ENCODE measurements around the gene RNF6. TPM values are rescaled to one million over a fixed set of nuclear protein-coding genes. Genes with fewer than 3 reads are reported as not detected.

The RNF6 gene
- 107 and 127 TPM in 2 replicates for total RNA-seq

- H3K36me3 ChIP-seq (ENCODE audit: control insufficient read depth, insufficient read depth, low read length): peaks cover 10% of the 10 kb centered on the region
- peak; percentile 96 for DNase-seq (ENCODE audit: low read depth)
- H3K27me3 ChIP-seq (ENCODE audit: control insufficient read depth, insufficient read depth, low read length): no peaks in the 10 kb centered on the region
- no peak for FAIRE-seq
- TF ChIP-seq CTCF (IDR thresholded peaks at IDR 0.05; ENCODE audit: insufficient read depth, low read length, severe bottlenecking): peak; percentile 23
- H3K4me3 ChIP-seq (ENCODE audit: low read depth, low read length): peak within 1 kb of the TSS; percentile 99
These were observed at the start of gene RNF6 for GRCh38 chr13:26221721-26222519. RNF6 (minus strand) TSS chr13:26222314; CDS start chr13:26219649, 2,665 bp downstream.

DNA sequence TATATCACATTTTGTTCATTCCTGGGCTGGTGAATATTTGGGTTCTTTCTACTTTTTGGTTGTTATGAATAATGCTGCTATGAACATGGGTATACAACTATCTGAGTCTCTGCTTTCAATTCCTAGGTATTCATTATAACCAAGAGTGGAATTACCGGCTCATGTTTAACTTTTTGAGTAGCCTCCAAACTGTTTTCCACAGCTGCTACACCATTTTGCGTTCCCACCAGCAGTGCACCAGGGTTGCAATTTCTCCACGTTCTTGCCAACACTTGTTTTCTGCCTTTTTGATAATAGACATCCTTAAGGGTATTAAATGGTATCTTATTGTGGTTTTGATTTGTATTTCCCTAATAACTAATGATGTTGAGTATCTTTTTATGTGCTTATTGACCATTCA is 48.6 kb upstream of the RNF6 start:
- no peak for TF ChIP-seq CTCF (IDR thresholded peaks at IDR 0.05; ENCODE audit: insufficient read depth, low read length, severe bottlenecking)
- FAIRE-seq (no peak), DNase-seq (ENCODE audit: low read depth) (no peak)
- Histone ChIP-seq H3K4me3 (ENCODE audit: low read depth, low read length) (no peak overlapping the region), H3K36me3 (ENCODE audit: control insufficient read depth, insufficient read depth, low read length) (no peaks in the 10 kb centered on the region), H3K27me3 (ENCODE audit: control insufficient read depth, insufficient read depth, low read length) (no peaks in the 10 kb centered on the region)

DNA sequence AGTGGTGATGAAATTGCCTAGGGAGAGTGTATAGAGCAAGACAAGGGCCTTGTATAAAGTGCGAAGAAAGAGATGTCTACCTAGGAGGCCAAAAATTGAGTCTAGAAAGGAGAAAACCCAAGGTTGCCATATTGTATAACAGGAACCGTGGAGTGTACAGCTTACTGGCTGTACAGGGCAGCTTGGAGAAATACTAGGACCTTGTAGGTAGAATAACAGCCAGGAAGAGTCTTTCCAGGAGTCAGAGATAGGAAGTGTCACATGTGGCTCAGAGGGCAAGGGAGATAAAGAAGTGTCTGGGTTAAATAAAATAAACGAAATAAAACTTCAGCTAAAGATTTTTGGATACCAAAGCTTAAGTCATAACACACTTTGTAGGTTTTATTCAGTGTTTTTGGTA is 44.2 kb upstream of the RNF6 start:
- DNase-seq (ENCODE audit: low read depth): no peak

DNA sequence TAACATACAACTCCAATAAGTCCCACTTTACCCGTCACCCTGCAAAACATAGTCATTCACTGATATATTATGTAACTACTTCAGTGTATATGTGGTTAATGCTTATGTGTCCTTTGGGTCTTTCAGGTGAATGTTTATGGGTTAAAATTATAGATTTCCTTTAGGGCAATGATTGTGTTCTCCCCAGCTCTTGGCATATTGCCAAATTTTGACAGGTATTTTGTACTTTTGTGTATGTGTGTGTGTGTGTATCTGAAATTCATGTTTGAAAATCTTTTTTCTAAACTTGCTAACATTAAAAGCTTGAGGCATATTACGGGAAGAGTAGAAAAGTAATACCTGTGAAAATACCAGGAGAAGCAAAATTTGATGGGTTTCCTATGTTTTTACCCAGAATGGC is 40.0 kb upstream of the RNF6 start:
- no peaks in the 10 kb centered on the region for H3K27me3 ChIP-seq (ENCODE audit: control insufficient read depth, insufficient read depth, low read length)
- no peaks in the 10 kb centered on the region for H3K36me3 ChIP-seq (ENCODE audit: control insufficient read depth, insufficient read depth, low read length)
- no peak for DNase-seq (ENCODE audit: low read depth)
- no peak overlapping the region for H3K4me3 ChIP-seq (ENCODE audit: low read depth, low read length)
- no peak for FAIRE-seq
- TF ChIP-seq CTCF (IDR thresholded peaks at IDR 0.05; ENCODE audit: insufficient read depth, low read length, severe bottlenecking): no peak

More for the DNA sequence above, 44.2 kb upstream of the RNF6 start:
- Histone ChIP-seq H3K27me3 (ENCODE audit: control insufficient read depth, insufficient read depth, low read length) (no peaks in the 10 kb centered on the region), H3K36me3 (ENCODE audit: control insufficient read depth, insufficient read depth, low read length) (no peaks in the 10 kb centered on the region), H3K4me3 (ENCODE audit: low read depth, low read length) (no peak overlapping the region)
- no peak for FAIRE-seq
- no peak for TF ChIP-seq CTCF (IDR thresholded peaks at IDR 0.05; ENCODE audit: insufficient read depth, low read length, severe bottlenecking)

DNA sequence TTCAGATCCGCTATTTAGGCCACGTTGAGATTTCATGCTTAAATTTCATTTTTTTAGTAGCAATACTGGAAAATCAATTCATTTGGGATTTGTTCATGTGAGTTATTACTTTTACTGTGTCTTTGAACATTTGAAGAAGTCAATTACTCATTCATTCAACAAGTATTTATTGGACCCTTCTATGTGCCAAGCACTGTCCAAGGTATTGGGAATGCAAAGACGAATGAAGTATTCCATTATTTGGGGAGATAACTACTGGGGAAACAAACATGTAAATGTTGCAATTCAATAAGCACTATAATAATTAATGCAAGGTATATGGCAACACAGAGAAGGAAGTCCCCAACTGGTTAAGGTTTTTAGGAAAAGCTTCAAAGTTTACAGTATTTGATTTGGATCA is 37.5 kb upstream of the RNF6 start:
- Histone ChIP-seq H3K4me3 (ENCODE audit: low read depth, low read length) (no peak overlapping the region), H3K27me3 (ENCODE audit: control insufficient read depth, insufficient read depth, low read length) (no peaks in the 10 kb centered on the region), H3K36me3 (ENCODE audit: control insufficient read depth, insufficient read depth, low read length) (no peaks in the 10 kb centered on the region)
- FAIRE-seq (no peak), DNase-seq (ENCODE audit: low read depth) (no peak)
- no peak for TF ChIP-seq CTCF (IDR thresholded peaks at IDR 0.05; ENCODE audit: insufficient read depth, low read length, severe bottlenecking)

DNA sequence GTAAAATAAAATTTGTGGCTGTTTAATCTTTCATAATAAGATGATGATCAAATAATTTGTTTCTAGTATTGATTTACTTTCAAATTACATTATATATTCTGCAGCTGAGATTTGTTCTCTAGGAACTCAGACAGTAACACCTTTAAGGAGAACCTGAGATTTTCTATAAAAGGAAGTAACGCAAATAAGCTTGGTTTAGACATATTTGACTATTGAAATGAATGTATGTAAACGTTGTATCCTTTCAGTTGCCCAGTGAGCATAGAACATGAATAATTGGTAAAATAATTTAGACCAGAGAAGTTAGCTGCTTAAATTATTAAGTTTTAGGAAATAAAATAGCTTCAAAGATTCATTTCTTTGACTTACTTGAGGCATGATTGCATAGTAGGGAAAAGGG is 34.9 kb upstream of the RNF6 start:
- FAIRE-seq: no peak
- TF ChIP-seq CTCF (IDR thresholded peaks at IDR 0.05; ENCODE audit: insufficient read depth, low read length, severe bottlenecking): no peak
- Histone ChIP-seq H3K36me3 (ENCODE audit: control insufficient read depth, insufficient read depth, low read length) (no peaks in the 10 kb centered on the region), H3K27me3 (ENCODE audit: control insufficient read depth, insufficient read depth, low read length) (no peaks in the 10 kb centered on the region), H3K4me3 (ENCODE audit: low read depth, low read length) (no peak overlapping the region)
- DNase-seq (ENCODE audit: low read depth): no peak
